Small intestine (tissue), 7 donors: ENCODE measurements around the gene PAX4. TPM values are rescaled to one million over a fixed set of nuclear protein-coding genes. Genes with fewer than 3 reads are reported as not detected.
A peak's percentile ranks its signal among the peaks of the same experiment; 100 is the strongest.

Experiments
- DNase-seq, 2 donors: peaks; one replicate each; pipeline versions ENCODE4 v3.0.0 to v3.0.0-alpha.2; 2013
- FAIRE-seq: peaks from 2 replicates; lab custom pipeline; 2012; peaks lifted over from hg19 to GRCh38; lab: Jason Lieb, UNC
- H3K27ac ChIP-seq, 3 donors: one replicate each; pipeline ENCODE4 v1.5.1; 2013; ENCODE audit warnings: low read length in 2 of 3, mild to moderate bottlenecking in 2 of 3, control low read depth in 1 of 3, inconsistent platforms in 1 of 3, low read depth in 1 of 3, moderate library complexity in 1 of 3
- H3K27me3 ChIP-seq, 3 donors: one replicate each; pipeline ENCODE4 v1.6.1; 2013; ENCODE audit warnings: low read length in 3 of 3, inconsistent platforms in 1 of 3; ENCODE audit not compliant: control insufficient read depth in 3 of 3, insufficient read depth in 3 of 3
- H3K36me3 ChIP-seq, 3 donors: one replicate each; pipeline ENCODE4 v1.6.1; 2013; ENCODE audit warnings: low read length in 3 of 3, inconsistent platforms in 1 of 3, low read depth in 1 of 3, mild to moderate bottlenecking in 1 of 3, moderate library complexity in 1 of 3; ENCODE audit not compliant: control insufficient read depth in 3 of 3, insufficient read depth in 2 of 3
- H3K4me1 ChIP-seq, 3 donors: one replicate each; pipeline ENCODE4 v1.6.1; 2013; ENCODE audit warnings: low read length in 2 of 3, inconsistent platforms in 1 of 3, low read depth in 1 of 3, mild to moderate bottlenecking in 1 of 3, moderate library complexity in 1 of 3; ENCODE audit not compliant: control insufficient read depth in 3 of 3, insufficient read depth in 2 of 3
- H3K4me3 ChIP-seq, 3 donors: one replicate each; pipeline ENCODE4 v1.5.1; 2013; ENCODE audit warnings: low read length in 3 of 3, control low read depth in 1 of 3, inconsistent platforms in 1 of 3, low read depth in 1 of 3, mild to moderate bottlenecking in 1 of 3, moderate library complexity in 1 of 3
- H3K9me3 ChIP-seq, 2 donors: one replicate each; pipeline ENCODE4 v1.6.1; 2013; ENCODE audit warnings: low read depth in 1 of 2, low read length in 1 of 2; ENCODE audit not compliant: control insufficient read depth in 2 of 2, insufficient read depth in 1 of 2
- WGBS, 3 donors: extraction: QIAGEN DNeasy Blood & Tissue Kit; methylation state at CpG; one replicate each; pipeline ENCODE4 v1.1.7; 2013; 5-methylcytosine and 5-hydroxymethylcytosine counted together
- polyA plus RNA-seq, 4 donors: library from polyadenylated mRNA; stranded (reverse) in 3 of 4; unstranded in 1 of 4; fragments of 200-250 nt in 3 of 4; fragments of 120-200 nt in 1 of 4; gene quantifications; one replicate each; pipeline versions ENCODE4 v1.2.1 to v1.2.3, GENCODE V29; 2013
- donor health status: healthy with polysubstance abuse.
- donor health status: control.
- donor health status: control.
- donor health status: Bipolar disorder and iron deficiency.
- donor health status: healthy.

Gene PAX4
- polyA plus RNA-seq, 4 donors: 0.31 to 4.9 (median 0.81) TPM; not detected in 1

DNA sequence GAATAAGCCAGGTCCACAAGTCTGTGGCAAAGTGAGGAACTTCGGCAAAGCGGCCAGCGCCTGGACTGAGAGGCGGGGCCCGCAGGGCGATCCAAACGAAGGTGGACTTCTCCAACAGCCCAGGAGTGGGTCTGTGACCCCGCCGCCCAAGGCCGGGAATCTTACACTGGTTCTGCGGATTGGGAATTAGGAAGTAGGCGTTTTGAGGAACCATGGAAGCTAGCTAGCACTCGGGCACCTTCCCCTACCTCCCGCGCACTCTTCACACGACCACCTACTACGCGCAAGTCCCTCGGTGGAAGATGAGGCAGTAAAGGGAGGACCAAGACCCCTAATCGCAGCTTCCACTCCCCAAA lies 30.3 kb downstream of the PAX4 start:
- Histone ChIP-seq H3K9me3 (no peaks in the 10 kb centered on the region), H3K4me1 (peaks cover 0 to 29% (median 23%) of the 10 kb centered on the region in 3 donors), H3K4me3 (peak overlapping the region; percentile 84 to 96 (median 94)), H3K27me3 (no peaks in the 10 kb centered on the region), H3K27ac (peak overlapping the region in 2 of 3 donors; percentile 77 to 82), H3K36me3 (peaks cover 0 to 42% (median 8%) of the 10 kb centered on the region in 3 donors)
- FAIRE-seq (no peak), DNase-seq (no peak)
- 59 to 63% (median 63%) methylated on average over 20 of the region's 20 CpGs for WGBS, 3 donors

GRCh38 chr7:127586346-127586745 lies 31.6 kb downstream of the PAX4 start:
- 84 to 91% (median 85%) methylated on average over 2 of the region's 2 CpGs for WGBS, 3 donors
- H3K27me3 ChIP-seq: no peaks in the 10 kb centered on the region
- no peaks in the 10 kb centered on the region for H3K9me3 ChIP-seq
- peaks cover 0 to 41% (median 6%) of the 10 kb centered on the region in 3 donors for H3K36me3 ChIP-seq
- no peak overlapping the region for H3K27ac ChIP-seq
- DNase-seq (no peak), FAIRE-seq (no peak)
- H3K4me1 ChIP-seq: peaks cover 0 to 29% (median 25%) of the 10 kb centered on the region in 3 donors
- H3K4me3 ChIP-seq: no peak overlapping the region

DNA sequence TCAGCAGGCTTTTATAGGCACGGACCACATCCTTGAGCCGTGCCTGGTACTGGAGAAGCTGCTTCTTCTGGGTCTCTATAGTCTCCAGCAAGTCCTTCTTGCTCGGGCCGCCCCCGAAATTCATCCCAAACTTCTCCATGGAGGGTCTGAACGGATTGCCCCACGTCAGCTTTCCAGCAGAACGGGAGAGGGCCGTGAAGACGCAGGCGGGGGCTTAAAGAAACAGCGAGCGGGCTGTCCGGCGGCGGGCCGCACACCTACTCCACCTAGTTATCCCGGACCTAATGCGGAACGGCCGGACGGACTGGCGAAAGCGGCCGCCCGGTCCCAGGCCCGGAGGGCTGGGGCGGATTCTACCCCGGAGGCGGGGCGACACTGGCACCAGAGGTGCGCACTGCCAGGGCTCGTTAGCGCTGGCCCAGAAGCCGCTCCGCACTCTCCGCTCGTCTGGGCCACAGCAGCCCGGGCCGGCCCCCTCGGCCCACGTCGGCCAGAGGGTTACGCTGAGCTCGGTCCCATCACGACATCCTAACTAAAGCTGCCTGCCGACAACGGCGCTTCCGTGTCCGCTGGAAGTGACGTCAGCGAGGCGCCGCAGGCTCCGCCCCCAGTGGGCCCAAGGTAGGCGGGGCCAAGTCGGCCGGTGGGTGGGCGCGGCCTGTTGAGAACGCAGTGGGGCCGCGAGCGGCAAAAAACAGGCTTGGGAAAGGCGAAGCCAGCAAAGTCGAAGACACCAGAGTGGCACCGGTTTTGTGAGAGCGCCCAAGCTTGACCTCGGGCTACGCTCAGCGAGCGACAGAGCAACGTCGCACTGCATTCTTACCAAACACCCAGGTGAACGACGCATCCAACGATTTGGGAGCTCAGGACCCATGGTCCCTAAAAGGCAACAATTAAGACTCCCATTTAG lies 32.6 kb downstream of the PAX4 start, which contains the start of gene GCC1:
TSS of gene GCC1 (minus strand) at position 553 of the 910 bp plus-strand sequence. CDS start at position 139, 414 bp downstream.
- H3K36me3 ChIP-seq: peaks cover 0 to 32% (median 0%) of the 10 kb centered on the region in 3 donors
- peak within 1 kb of the TSS; percentile 64 to 82 (median 75) for H3K4me3 ChIP-seq
- H3K27ac ChIP-seq: peak within 1 kb of the TSS; percentile 83 to 91 (median 84)
- H3K27me3 ChIP-seq: no peaks in the 10 kb centered on the region
- no peak for FAIRE-seq
- H3K9me3 ChIP-seq: no peaks in the 10 kb centered on the region
- 2 to 3% (median 2%) methylated on average over 74 to 78 of the region's 78 CpGs for WGBS, 3 donors
- DNase-seq: peak; percentile 87 to 97
- peaks cover 0 to 29% (median 26%) of the 10 kb centered on the region in 3 donors for H3K4me1 ChIP-seq

DNA sequence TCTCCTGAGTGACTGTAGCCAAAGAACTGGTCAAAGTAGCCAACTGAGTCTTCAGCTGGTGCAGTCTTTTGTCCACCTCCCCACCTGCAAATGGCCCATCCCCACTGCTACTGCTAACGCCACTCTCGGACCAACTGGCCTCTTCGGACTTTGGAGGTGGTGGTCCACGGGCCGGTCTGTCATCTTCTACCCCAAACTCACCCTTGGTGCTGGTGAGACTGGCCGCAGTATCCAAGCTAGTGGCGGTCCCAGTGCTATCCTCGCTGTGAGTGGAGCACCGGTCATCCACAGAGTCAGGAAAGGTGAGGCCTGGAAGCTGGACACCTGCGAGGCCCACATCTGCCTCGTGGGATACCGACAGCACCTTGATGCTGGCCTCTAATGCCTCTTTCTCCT lies 33.3 kb downstream of the PAX4 start:
- Histone ChIP-seq H3K9me3 (no peaks in the 10 kb centered on the region), H3K4me3 (peak overlapping the region; percentile 64 to 82 (median 75)), H3K27ac (peak overlapping the region; percentile 83 to 91 (median 84)), H3K36me3 (peaks cover 0 to 27% (median 0%) of the 10 kb centered on the region in 3 donors), H3K27me3 (no peaks in the 10 kb centered on the region), H3K4me1 (peaks cover 0 to 28% (median 25%) of the 10 kb centered on the region in 3 donors)
- FAIRE-seq: no peak
- WGBS, 3 donors: 16 to 31% (median 22%) methylated on average over 12 of the region's 12 CpGs
- no peak for DNase-seq

GRCh38 chr7:127582361-127582760 lies 35.6 kb downstream of the PAX4 start:
- WGBS, 3 donors: 77 to 91% (median 83%) methylated on average over 14 of the region's 14 CpGs
- no peak overlapping the region for H3K27ac ChIP-seq
- peaks cover 0 to 29% (median 0%) of the 10 kb centered on the region in 3 donors for H3K36me3 ChIP-seq
- peaks cover 0 to 20% (median 16%) of the 10 kb centered on the region in 3 donors for H3K4me1 ChIP-seq
- FAIRE-seq (no peak), DNase-seq (no peak)
- H3K27me3 ChIP-seq: no peaks in the 10 kb centered on the region
- H3K4me3 ChIP-seq: no peak overlapping the region
- H3K9me3 ChIP-seq: no peaks in the 10 kb centered on the region

GRCh38 chr7:127581716-127582115 lies 36.2 kb downstream of the PAX4 start:
- WGBS, 3 donors: 97 to 100% (median 100%) methylated on average over 1 of the region's 1 CpG
- Histone ChIP-seq H3K27ac (no peak overlapping the region), H3K4me1 (peaks cover 0 to 20% (median 16%) of the 10 kb centered on the region in 3 donors), H3K9me3 (no peaks in the 10 kb centered on the region), H3K36me3 (peaks cover 0 to 29% (median 0%) of the 10 kb centered on the region in 3 donors), H3K4me3 (no peak overlapping the region), H3K27me3 (no peaks in the 10 kb centered on the region)
- FAIRE-seq: no peak
- no peak for DNase-seq

- Histone ChIP-seq H3K4me3 (no peak overlapping the region), H3K27ac (no peak overlapping the region), H3K27me3 (no peaks in the 10 kb centered on the region), H3K36me3 (peaks cover 0 to 29% (median 0%) of the 10 kb centered on the region in 3 donors), H3K9me3 (no peaks in the 10 kb centered on the region), H3K4me1 (peaks cover 0 to 17% (median 12%) of the 10 kb centered on the region in 3 donors)
- DNase-seq: no peak
- FAIRE-seq: no peak
Observed at GRCh38 chr7:127580612-127581011, 37.3 kb downstream of the PAX4 start.

DNA sequence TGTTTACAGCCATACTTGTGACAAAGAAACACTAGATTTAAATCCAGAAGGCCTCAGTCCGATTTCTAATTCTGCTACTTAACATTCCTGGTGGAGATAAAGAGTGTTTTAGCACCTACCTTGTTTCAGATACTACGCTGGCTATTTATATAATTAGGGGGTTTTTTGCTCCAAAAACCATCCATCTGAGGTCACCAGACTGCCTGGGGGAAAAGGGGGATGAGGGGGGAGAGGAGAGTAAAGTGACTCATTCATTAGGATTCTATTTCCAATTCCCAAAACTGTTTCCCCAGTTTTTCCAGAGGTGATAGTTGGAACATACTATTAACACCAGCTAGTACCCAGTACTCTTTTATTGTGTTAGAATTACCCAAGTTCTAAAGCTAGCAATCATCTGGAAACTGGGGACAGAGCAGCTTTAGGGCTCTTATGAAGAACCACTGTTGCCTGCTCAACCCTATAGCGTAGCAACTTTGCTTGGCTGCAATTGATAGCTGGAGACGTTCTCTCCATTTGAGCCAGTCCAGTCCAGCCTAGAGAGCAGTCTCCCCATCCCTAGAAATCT lies 39.1 kb downstream of the PAX4 start:
- H3K9me3 ChIP-seq: no peaks in the 10 kb centered on the region
- H3K4me1 ChIP-seq: peaks cover 0 to 7% (median 2%) of the 10 kb centered on the region in 3 donors
- H3K27ac ChIP-seq: no peak overlapping the region
- no peak for FAIRE-seq
- H3K27me3 ChIP-seq: no peaks in the 10 kb centered on the region
- peaks cover 0 to 26% (median 0%) of the 10 kb centered on the region in 3 donors for H3K36me3 ChIP-seq
- 84 to 87% (median 85%) methylated on average over 4 of the region's 4 CpGs for WGBS, 3 donors
- no peak overlapping the region for H3K4me3 ChIP-seq
- no peak for DNase-seq
